Karpas-422 (cell line): ENCODE measurements around the gene GYG2. TPM values are rescaled to one million over a fixed set of nuclear protein-coding genes. Genes with fewer than 3 reads are reported as not detected.

Experiments used
- DNase-seq: peaks from one replicate; pipeline ENCODE4 v3.0.0-alpha.2; 2015
- H2AFZ ChIP-seq: fragments of 200-600 bp; sonication (generic); 2 replicates; pipeline ENCODE4 v1.6.1; 2014; ENCODE audit warnings: antibody characterized with exemption, low read length, mixed read lengths
- H3K27ac ChIP-seq: fragments of 200-600 bp; sonication (generic); 2 replicates; pipeline ENCODE4 v1.5.1; 2014; ENCODE audit warnings: mild to moderate bottlenecking, low read length, moderate library complexity
- H3K27me3 ChIP-seq: fragments of 200-600 bp; sonication (generic); 2 replicates; pipeline ENCODE4 v1.6.1; 2014; ENCODE audit warnings: low read length, mixed read lengths
- H3K36me3 ChIP-seq: fragments of 200-600 bp; sonication (generic); 2 replicates; pipeline ENCODE4 v1.6.1; 2014; ENCODE audit warnings: low read length, mixed read lengths; ENCODE audit not compliant: insufficient read depth
- H3K4me1 ChIP-seq: fragments of 200-600 bp; sonication (generic); 2 replicates; pipeline ENCODE4 v1.6.1; 2014; ENCODE audit warnings: mild to moderate bottlenecking, low read length, mixed read lengths
- H3K4me2 ChIP-seq: fragments of 200-600 bp; sonication (generic); 2 replicates; pipeline ENCODE4 v1.6.1; 2014; ENCODE audit warnings: low read length, low read depth, mild to moderate bottlenecking; ENCODE audit not compliant: poor library complexity, severe bottlenecking
- H3K4me3 ChIP-seq: fragments of 200-600 bp; sonication (generic); 2 replicates; pipeline ENCODE4 v1.5.1; 2014; ENCODE audit warnings: mild to moderate bottlenecking, antibody characterized with exemption, low read length, mixed read lengths
- H3K79me2 ChIP-seq: fragments of 200-600 bp; sonication (generic); 2 replicates; pipeline ENCODE4 v1.6.1; 2014; ENCODE audit warnings: mild to moderate bottlenecking, low read length, mixed read lengths
- H3K9ac ChIP-seq: fragments of 200-600 bp; sonication (generic); 2 replicates; pipeline ENCODE4 v1.6.0; 2014; ENCODE audit warnings: low read length
- H3K9me2 ChIP-seq: fragments of 200-600 bp; sonication (generic), shearing (Covaris generic); replicated peaks from 2 replicates; pipeline ENCODE4 v1.6.0; 2014; ENCODE audit warnings: mild to moderate bottlenecking, low read length, moderate library complexity; ENCODE audit not compliant: insufficient read depth
- H3K9me3 ChIP-seq: fragments of 300-700, 200-600 bp; sonication (generic); 2 replicates; pipeline ENCODE4 v1.6.1; 2014; ENCODE audit warnings: low read length, mixed read lengths
- H4K20me1 ChIP-seq: fragments of 200-600 bp; sonication (generic); 2 replicates; pipeline ENCODE4 v1.6.1; 2014; ENCODE audit warnings: mild to moderate bottlenecking, antibody characterized with exemption, low read length, low read depth; ENCODE audit not compliant: insufficient read depth
- total RNA-seq: library from RNA; depleted of rRNA; stranded (reverse); fragments of >200 nt; shearing (Covaris generic); gene quantifications from 2 replicates; pipeline ENCODE4 v1.2.3, GENCODE V29; 2014; ENCODE audit warnings: low replicate concordance

Gene GYG2
- total RNA-seq, 1 experiment from 2014 or later: not detected

GRCh38 chrX:2870650-2871049 is 41.9 kb downstream of the GYG2 start:
- Histone ChIP-seq H2AFZ (no peak overlapping the region), H3K27me3 (no peaks in the 10 kb centered on the region), H4K20me1 (no peaks in the 10 kb centered on the region), H3K4me2 (no peak overlapping the region), H3K9ac (no peak overlapping the region), H3K4me3 (no peak overlapping the region), H3K79me2 (no peaks in the 10 kb centered on the region), H3K36me3 (no peaks in the 10 kb centered on the region), H3K4me1 (no peaks in the 10 kb centered on the region), H3K27ac (no peak overlapping the region), H3K9me2 (no peaks in the 10 kb centered on the region), H3K9me3 (no peaks in the 10 kb centered on the region)
- no peak for DNase-seq

GRCh38 chrX:2871831-2872230 is 43.1 kb downstream of the GYG2 start:
- H3K79me2 ChIP-seq: no peaks in the 10 kb centered on the region
- no peaks in the 10 kb centered on the region for H3K27me3 ChIP-seq
- H3K4me3 ChIP-seq: no peak overlapping the region
- no peaks in the 10 kb centered on the region for H3K36me3 ChIP-seq
- H2AFZ ChIP-seq: 0 out of 2 replicates have a peak overlapping the region, but pooled peaks have one; percentile 21
- H3K4me2 ChIP-seq: no peak overlapping the region
- H3K9me2 ChIP-seq: no peaks in the 10 kb centered on the region
- DNase-seq: no peak
- no peaks in the 10 kb centered on the region for H3K9me3 ChIP-seq
- H3K4me1 ChIP-seq: no peaks in the 10 kb centered on the region
- no peaks in the 10 kb centered on the region for H4K20me1 ChIP-seq
- no peak overlapping the region for H3K27ac ChIP-seq
- H3K9ac ChIP-seq: no peak overlapping the region

- DNase-seq: no peak
- Histone ChIP-seq H3K27me3 (no peaks in the 10 kb centered on the region), H3K79me2 (no peaks in the 10 kb centered on the region), H3K9me3 (no peaks in the 10 kb centered on the region), H4K20me1 (no peaks in the 10 kb centered on the region), H3K4me1 (no peaks in the 10 kb centered on the region), H3K4me2 (no peak overlapping the region), H3K9me2 (no peaks in the 10 kb centered on the region), H2AFZ (0 out of 2 replicates have a peak overlapping the region, but pooled peaks have one; percentile 21), H3K9ac (no peak overlapping the region), H3K27ac (no peak overlapping the region), H3K4me3 (no peak overlapping the region), H3K36me3 (no peaks in the 10 kb centered on the region)
Observed at GRCh38 chrX:2872671-2873277, 44.0 kb downstream of the GYG2 start.

- H3K79me2 ChIP-seq: no peaks in the 10 kb centered on the region
- no peaks in the 10 kb centered on the region for H3K4me1 ChIP-seq
- no peak overlapping the region for H3K4me3 ChIP-seq
- H3K27ac ChIP-seq: no peak overlapping the region
- H3K27me3 ChIP-seq: no peaks in the 10 kb centered on the region
- no peaks in the 10 kb centered on the region for H3K9me3 ChIP-seq
- no peaks in the 10 kb centered on the region for H3K9me2 ChIP-seq
- H2AFZ ChIP-seq: no peak overlapping the region
- no peak for DNase-seq
- no peaks in the 10 kb centered on the region for H3K36me3 ChIP-seq
- no peak overlapping the region for H3K9ac ChIP-seq
- H4K20me1 ChIP-seq: no peaks in the 10 kb centered on the region
- H3K4me2 ChIP-seq: no peak overlapping the region
Observed at GRCh38 chrX:2874222-2875135, 45.7 kb downstream of the GYG2 start.

- Histone ChIP-seq H3K27ac (no peak overlapping the region), H2AFZ (no peak overlapping the region), H3K4me1 (no peaks in the 10 kb centered on the region), H3K79me2 (no peaks in the 10 kb centered on the region), H3K27me3 (0 out of 2 replicates have a peak, but pooled peaks cover 2% of the 10 kb centered on the region), H4K20me1 (no peaks in the 10 kb centered on the region), H3K4me3 (no peak overlapping the region), H3K36me3 (no peaks in the 10 kb centered on the region), H3K9me2 (no peaks in the 10 kb centered on the region), H3K9me3 (no peaks in the 10 kb centered on the region), H3K4me2 (no peak overlapping the region), H3K9ac (no peak overlapping the region)
- DNase-seq: no peak
Observed at GRCh38 chrX:2875136-2875481, 46.4 kb downstream of the GYG2 start.

GRCh38 chrX:2875798-2876399 is 47.2 kb downstream of the GYG2 start:
- Histone ChIP-seq H3K4me1 (no peaks in the 10 kb centered on the region), H3K79me2 (no peaks in the 10 kb centered on the region), H3K9ac (no peak overlapping the region), H3K36me3 (no peaks in the 10 kb centered on the region), H3K27me3 (0 out of 2 replicates have a peak, but pooled peaks cover 2% of the 10 kb centered on the region), H3K4me3 (no peak overlapping the region), H3K9me2 (no peaks in the 10 kb centered on the region), H4K20me1 (no peaks in the 10 kb centered on the region), H2AFZ (no peak overlapping the region), H3K27ac (no peak overlapping the region), H3K4me2 (no peak overlapping the region), H3K9me3 (no peaks in the 10 kb centered on the region)
- DNase-seq: peak; percentile 62

- Histone ChIP-seq H3K4me2 (no peak overlapping the region), H3K9me3 (no peaks in the 10 kb centered on the region), H3K4me1 (no peaks in the 10 kb centered on the region), H2AFZ (no peak overlapping the region), H3K9ac (no peak overlapping the region), H3K9me2 (no peaks in the 10 kb centered on the region), H4K20me1 (no peaks in the 10 kb centered on the region), H3K4me3 (no peak overlapping the region), H3K27ac (no peak overlapping the region), H3K27me3 (0 out of 2 replicates have a peak, but pooled peaks cover 2% of the 10 kb centered on the region), H3K79me2 (no peaks in the 10 kb centered on the region), H3K36me3 (no peaks in the 10 kb centered on the region)
- no peak for DNase-seq
Observed at GRCh38 chrX:2878563-2878962, 49.8 kb downstream of the GYG2 start.

- Histone ChIP-seq H3K4me3 (no peak overlapping the region), H4K20me1 (no peaks in the 10 kb centered on the region), H3K9me2 (no peaks in the 10 kb centered on the region), H3K36me3 (no peaks in the 10 kb centered on the region), H3K27ac (no peak overlapping the region), H3K9me3 (no peaks in the 10 kb centered on the region), H3K27me3 (0 out of 2 replicates have a peak, but pooled peaks cover 2% of the 10 kb centered on the region), H3K4me2 (no peak overlapping the region), H2AFZ (no peak overlapping the region), H3K79me2 (no peaks in the 10 kb centered on the region), H3K4me1 (no peaks in the 10 kb centered on the region), H3K9ac (no peak overlapping the region)
- no peak for DNase-seq
Observed at GRCh38 chrX:2879670-2880069, 50.9 kb downstream of the GYG2 start.
